GM18505 (cell line): Measurements from ENCODE around the gene SSPN.

Source experiments
- ATAC-seq: cut with Tn5 transposase; IDR thresholded peaks from one replicate; pipeline ENCODE4 v1.9.1; 2021; ENCODE audit not compliant: unreplicated experiment
- POLR2A ChIP-seq: IDR thresholded peaks from 4 replicates; pipeline ENCODE4 v1.6.1; 2011; ENCODE audit warnings: borderline replicate concordance; ENCODE audit not compliant: insufficient read depth, insufficient read length; ENCODE audit errors: extremely low read depth

SSPN gene

DNA sequence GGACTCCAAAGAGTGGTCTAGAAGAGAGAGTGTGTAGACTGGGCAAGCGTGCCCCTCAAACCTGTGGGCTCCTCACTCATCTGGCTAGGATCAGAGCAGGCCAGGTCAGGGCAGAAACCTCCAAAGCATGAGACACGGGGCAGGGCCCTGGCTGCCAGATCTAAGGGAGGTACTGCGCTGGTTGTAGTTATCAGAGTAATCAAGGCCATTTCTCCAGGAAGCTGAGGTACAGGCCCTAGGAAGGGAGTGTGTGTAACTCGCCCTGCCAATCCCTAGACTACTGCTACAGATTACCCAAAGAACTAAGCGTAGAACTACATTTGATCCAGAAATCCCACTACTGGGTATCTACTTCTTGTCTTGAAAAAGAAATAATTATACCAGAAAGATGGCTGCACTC lies 84.5 kb downstream of the SSPN start:
- no peak for TF ChIP-seq POLR2A
- no peak for ATAC-seq

- TF ChIP-seq POLR2A, result no peak
- no peak for ATAC-seq
Measured at GRCh38 chr12:26280869-26281268, 85.5 kb downstream of the SSPN start.

- ATAC-seq, result no peak
- no peak for TF ChIP-seq POLR2A
Measured at GRCh38 chr12:26281320-26281719, 85.9 kb downstream of the SSPN start.

- ATAC-seq, result no peak
- TF ChIP-seq POLR2A, result no peak
Measured at GRCh38 chr12:26282339-26282940, 87.1 kb downstream of the SSPN start.

GRCh38 chr12:26283046-26283445 lies 87.7 kb downstream of the SSPN start:
- no peak for ATAC-seq

DNA sequence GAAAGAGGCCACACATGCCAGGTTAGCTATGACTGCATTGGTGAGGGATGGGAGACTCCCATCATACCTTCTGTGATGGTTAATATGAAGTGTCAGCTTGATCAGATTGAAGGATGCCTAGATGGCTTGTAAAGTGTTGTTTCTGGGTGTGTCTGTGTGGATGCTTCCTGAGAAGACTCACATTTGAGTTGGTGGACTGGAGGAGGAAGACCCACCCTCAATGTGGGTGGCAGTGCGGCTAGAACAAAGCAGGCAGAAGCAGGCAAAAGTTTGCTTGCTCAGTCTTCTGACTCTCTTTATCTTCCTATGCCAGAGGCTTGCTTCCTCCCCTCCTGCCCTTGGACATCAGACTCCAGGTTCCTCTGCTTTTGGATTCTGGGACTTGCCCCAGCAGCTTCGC lies 88.2 kb downstream of the SSPN start:
- no peak for ATAC-seq
- TF ChIP-seq POLR2A, result no peak

More at GRCh38 chr12:26283046-26283445, 87.7 kb downstream of the SSPN start:
- TF ChIP-seq POLR2A, result no peak

DNA sequence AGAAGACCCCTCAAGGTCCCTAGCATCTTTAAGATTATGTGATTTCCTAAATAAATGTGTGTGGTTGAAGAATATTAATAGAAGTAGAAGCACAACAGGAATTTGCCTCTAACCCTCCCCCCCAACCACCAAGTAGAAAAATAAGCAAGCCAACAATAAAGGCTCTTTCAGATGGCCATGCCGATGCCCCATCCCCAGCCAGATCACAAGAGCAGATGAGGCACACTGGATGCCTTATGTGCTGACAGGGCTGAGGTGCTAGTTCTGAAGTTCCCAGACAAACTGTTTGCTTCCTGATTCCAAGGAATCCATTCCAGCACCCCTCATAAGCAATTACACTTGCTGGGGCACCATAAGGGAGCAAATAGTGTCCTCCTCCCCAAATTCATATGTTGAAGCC lies 90.0 kb downstream of the SSPN start:
- ATAC-seq, result no peak
- TF ChIP-seq POLR2A, result no peak

- no peak for TF ChIP-seq POLR2A
- no peak for ATAC-seq
Measured at GRCh38 chr12:26286186-26286585, 90.8 kb downstream of the SSPN start.

DNA sequence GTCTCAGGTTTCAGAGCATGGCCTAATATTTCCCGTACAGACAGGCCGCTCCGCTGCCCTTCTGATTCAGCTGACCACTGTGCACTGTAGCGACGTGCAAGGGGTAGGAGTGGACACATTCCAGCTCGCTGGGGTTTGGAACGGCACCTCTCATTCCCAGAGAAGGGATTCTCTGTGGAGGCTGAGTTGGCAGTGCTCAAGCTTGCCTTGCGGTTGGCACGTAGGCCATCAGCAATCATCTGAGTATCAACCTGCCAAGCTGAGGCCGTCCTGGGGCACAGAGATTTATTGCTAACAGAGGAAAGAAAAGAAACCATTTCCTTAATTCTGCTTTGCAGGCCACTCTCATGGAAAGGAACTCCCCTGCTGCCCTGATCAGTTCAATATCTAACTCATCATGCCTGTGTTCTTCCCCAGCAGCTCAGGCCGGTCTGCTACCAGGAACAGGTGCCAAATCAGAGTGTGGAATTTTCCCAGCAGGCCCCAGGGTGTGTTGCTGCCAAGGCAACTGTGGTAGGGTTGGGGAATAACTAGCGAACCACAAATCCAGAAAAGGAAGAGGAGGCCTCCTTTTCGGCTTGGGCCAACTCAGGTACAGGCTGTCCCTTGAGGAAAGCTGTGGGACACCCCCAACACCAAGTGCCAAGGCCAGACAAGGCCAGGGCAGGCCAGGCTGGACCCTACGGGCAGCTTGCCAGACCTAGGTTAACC lies 92.5 kb downstream of the SSPN start:
- no peak for TF ChIP-seq POLR2A
- no peak for ATAC-seq

DNA sequence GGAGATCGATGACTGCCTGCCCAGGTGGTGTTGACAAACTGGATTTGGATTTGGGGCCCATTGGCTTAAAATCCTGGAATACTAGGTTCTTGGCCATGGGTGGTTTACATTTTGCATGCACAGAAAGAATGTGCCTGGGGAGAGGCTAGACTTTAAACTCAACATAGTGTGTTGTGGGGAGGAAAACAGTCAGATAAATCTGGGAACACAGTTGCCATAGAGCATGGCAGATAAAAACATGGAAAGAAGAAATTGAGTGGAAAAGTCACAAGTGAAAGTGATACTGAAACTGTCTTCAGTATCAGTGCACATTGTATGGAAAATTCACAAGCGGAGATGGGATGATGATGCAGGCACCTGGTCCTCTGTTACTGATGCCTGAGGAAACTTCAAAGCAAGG lies 95.2 kb downstream of the SSPN start:
- ATAC-seq, result no peak
- TF ChIP-seq POLR2A, result no peak

DNA sequence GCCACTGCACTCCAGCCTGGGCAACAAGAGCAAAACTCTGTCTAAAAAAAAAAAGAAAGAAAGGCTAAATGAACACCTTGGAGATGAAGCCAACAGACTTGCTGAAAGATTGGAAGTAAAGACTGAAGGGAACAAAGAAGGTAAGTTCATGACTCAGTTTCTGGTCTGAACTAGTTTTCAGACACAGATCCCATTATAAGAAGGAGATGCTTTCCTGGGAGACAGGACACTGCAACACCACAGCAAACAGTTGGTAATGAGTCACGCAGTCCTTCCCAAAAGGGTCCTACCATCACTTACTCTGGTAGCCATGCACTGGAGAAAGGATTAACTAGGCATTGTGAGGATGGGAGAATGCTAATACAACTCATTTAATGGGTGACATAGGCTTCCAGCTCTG lies 97.2 kb downstream of the SSPN start:
- TF ChIP-seq POLR2A, result no peak
- ATAC-seq, result no peak

- TF ChIP-seq POLR2A, result no peak
- ATAC-seq, result no peak
Measured at GRCh38 chr12:26293612-26294011, 98.2 kb downstream of the SSPN start.

- TF ChIP-seq POLR2A, result no peak
- ATAC-seq, result no peak
Measured at GRCh38 chr12:26295001-26295400, 99.6 kb downstream of the SSPN start.

- ATAC-seq, result no peak
- TF ChIP-seq POLR2A, result no peak
Measured at GRCh38 chr12:26297396-26298070, 102.2 kb downstream of the SSPN start.

DNA sequence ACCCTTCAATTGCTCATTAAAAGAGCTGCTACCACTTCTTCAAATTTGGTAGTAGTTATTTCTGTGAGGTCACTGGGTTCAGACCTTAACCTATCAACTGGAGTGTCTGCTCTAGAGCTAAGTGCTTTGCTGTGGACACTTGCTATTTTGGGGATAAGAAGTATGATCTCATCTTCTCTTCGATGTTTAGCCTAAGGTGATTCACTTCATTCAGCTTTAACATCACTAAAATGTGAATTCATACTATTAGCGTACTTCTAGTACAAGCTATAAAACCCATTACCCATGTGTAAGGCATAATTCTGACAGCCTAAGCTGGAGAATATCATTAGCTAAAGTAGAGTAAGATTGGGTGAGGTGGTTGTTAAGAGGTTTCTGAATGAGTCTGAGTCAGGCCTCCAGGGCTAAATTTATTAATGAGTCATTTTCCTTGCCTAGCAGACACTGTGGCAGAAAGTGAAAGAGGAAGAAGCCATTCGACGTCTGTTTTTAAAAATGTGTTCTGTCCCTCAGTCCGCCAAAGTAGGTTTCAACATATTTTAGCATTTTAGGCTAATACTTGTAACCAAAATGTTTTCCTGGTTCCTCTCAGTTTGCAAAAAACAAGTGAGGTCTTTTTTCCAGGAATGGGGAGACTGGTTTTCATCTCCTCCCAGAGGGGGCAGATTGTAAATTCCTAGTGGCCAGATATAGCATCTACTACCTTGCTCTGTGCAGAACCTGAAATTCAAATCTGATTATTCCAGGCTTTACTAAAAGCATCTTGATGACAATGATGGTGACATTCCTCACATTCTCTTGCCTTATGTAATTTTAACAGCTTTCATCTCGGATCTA lies 103.6 kb downstream of the SSPN start:
- ATAC-seq, result peak; percentile 97
- no peak for TF ChIP-seq POLR2A
